Naive thymus-derived CD4-positive, alpha-beta T cell (primary cell): Measurements from ENCODE around the gene PDE8A. TPM values are rescaled to one million over a fixed set of nuclear protein-coding genes. Genes with fewer than 3 reads are reported as not detected.
"Not testable (repeated sequence)": the region's sequence is repeated elsewhere in the genome, so short reads cannot be mapped to it uniquely, and the experiment has no call there.

Source experiments
- ATAC-seq: fragments of 150-1000 bp; cut with Tn5 transposase; 2 replicates; pipeline ENCODE4 v1.10.0; 2021; ENCODE audit warnings: mild to moderate bottlenecking, moderate library complexity
- CTCF ChIA-PET: fragments of 350-600 bp; sonication (Branson Sonifier 250); formaldehyde crosslinking; loops from one replicate; lab custom pipeline; 2021; ENCODE audit warnings: antibody characterized with exemption; lab: Charles Lee
- POLR2A ChIA-PET: fragments of 350-600 bp; sonication (Branson Sonifier 250); formaldehyde crosslinking; loops from one replicate; lab custom pipeline; 2021; ENCODE audit warnings: antibody characterized with exemption, inconsistent platforms; lab: Charles Lee
- DNase-seq, 9 donors: peaks; one replicate each; pipeline versions ENCODE4 v3.0.0 to v3.0.0-alpha.2; 2020 to 2022; ENCODE audit warnings: mixed read lengths in 1 of 9
- H3K27ac ChIP-seq: one replicate; pipeline ENCODE4 v1.7.0; 2013; ENCODE audit warnings: mild to moderate bottlenecking, low read depth, low read length, moderate library complexity
- H3K27me3 ChIP-seq, 2 donors: one replicate each; pipeline ENCODE4 v1.7.0; 2013; ENCODE audit warnings: low read length in 2 of 2, mild to moderate bottlenecking in 2 of 2, moderate library complexity in 2 of 2; ENCODE audit not compliant: control insufficient read depth in 2 of 2, insufficient read depth in 2 of 2
- H3K36me3 ChIP-seq, 3 experiments: 1 replicate in 2 of 3; 2 replicates in 1 of 3; pipeline ENCODE4 v1.7.0; 2013; ENCODE audit warnings: low read length in 3 of 3, mild to moderate bottlenecking in 3 of 3, moderate library complexity in 1 of 3; ENCODE audit not compliant: insufficient read depth in 3 of 3, control insufficient read depth in 2 of 3
- H3K4me1 ChIP-seq, 2 donors: one replicate each; pipeline ENCODE4 v1.7.0; 2013; ENCODE audit warnings: low read length in 2 of 2, mild to moderate bottlenecking in 2 of 2, moderate library complexity in 1 of 2; ENCODE audit not compliant: control insufficient read depth in 2 of 2, insufficient read depth in 2 of 2
- H3K4me3 ChIP-seq: 2 replicates; pipeline ENCODE4 v1.7.0; 2013; ENCODE audit warnings: mild to moderate bottlenecking, low read length
- H3K9me3 ChIP-seq, 3 experiments: 1 replicate in 2 of 3; 2 replicates in 1 of 3; pipeline ENCODE4 v1.7.0; 2013; ENCODE audit warnings: low read length in 3 of 3; ENCODE audit not compliant: control insufficient read depth in 2 of 3
- H3K27ac Mint-ChIP-seq, 9 donors: one replicate each; pipeline ENCODE4 v1.8.0; 2020 to 2022; ENCODE audit warnings: mixed read lengths in 9 of 9, mild to moderate bottlenecking in 8 of 9, moderate library complexity in 5 of 9, inconsistent platforms in 2 of 9
- H3K27me3 Mint-ChIP-seq, 5 donors: one replicate each; pipeline ENCODE4 v1.8.0; 2021 to 2022; ENCODE audit warnings: mixed read lengths in 5 of 5, mild to moderate bottlenecking in 1 of 5
- H3K36me3 Mint-ChIP-seq, 5 donors: one replicate each; pipeline ENCODE4 v1.8.0; 2020 to 2022; ENCODE audit warnings: mixed read lengths in 5 of 5, mild to moderate bottlenecking in 3 of 5, inconsistent platforms in 1 of 5
- H3K4me1 Mint-ChIP-seq, 7 donors: one replicate each; pipeline ENCODE4 v1.8.0; 2020 to 2022; ENCODE audit warnings: mixed read lengths in 7 of 7, mild to moderate bottlenecking in 3 of 7, inconsistent platforms in 1 of 7
- H3K4me3 Mint-ChIP-seq, 10 donors: one replicate each; pipeline ENCODE4 v1.8.0; 2020 to 2022; ENCODE audit warnings: mild to moderate bottlenecking in 10 of 10, mixed read lengths in 10 of 10, moderate library complexity in 6 of 10, inconsistent platforms in 2 of 10
- H3K9me3 Mint-ChIP-seq, 11 donors: one replicate each; pipeline ENCODE4 v1.8.0; 2020 to 2022; ENCODE audit warnings: mixed read lengths in 11 of 11, mild to moderate bottlenecking in 4 of 11, inconsistent platforms in 1 of 11, moderate library complexity in 1 of 11
- intact Hi-C, 2 donors: fragments of 100-400 bp; cut with micrococcal nuclease; formaldehyde crosslinking; loops; one replicate each; pipeline ENCODE4 v1.15.1; 2023
- polyA plus RNA-seq, 2 donors: library from polyadenylated mRNA; unstranded; fragments of 300-500 nt; fragmentation: Illumina TruSeq; gene quantifications; one replicate each; pipeline ENCODE4 v1.2.3, GENCODE V29; 2021
- total RNA-seq, 6 experiments: library from RNA in 5 of 6; stranded (reverse) in 5 of 6; gene quantifications; 1 replicate in 5 of 6; 2 replicates in 1 of 6; pipeline ENCODE4 v1.2.3 and lab custom pipeline; 2021 to 2026

Gene PDE8A
- total and polyA plus RNA-seq, 7 experiments from 2014 or later = 1.7 to 43.3 (median 31.9) TPM

DNA sequence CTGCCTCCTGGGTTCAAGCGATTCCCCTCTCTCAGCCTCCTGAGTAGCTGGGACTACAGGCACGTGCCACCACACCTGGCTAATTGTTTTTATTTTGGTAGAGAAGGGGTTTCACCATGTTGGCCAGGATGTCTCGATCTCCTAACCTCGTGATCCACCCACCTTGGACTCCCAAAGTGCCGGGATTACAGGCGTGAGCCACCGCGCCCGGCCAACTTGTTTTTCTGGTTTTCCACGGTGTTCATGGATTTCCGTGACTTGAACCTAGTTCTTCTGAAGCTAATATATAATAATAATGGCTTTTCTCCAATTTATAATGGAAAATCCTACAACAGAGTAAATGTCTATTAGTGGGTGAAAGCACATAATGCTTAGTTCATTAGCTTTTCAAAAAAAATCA, 203.7 kb downstream of the PDE8A start:
- H3K4me1 ChIP-seq, H3K9me3 Mint-ChIP-seq, H3K4me3 Mint-ChIP-seq, H3K27ac ChIP-seq, H3K4me3 ChIP-seq, H3K36me3 ChIP-seq, H3K4me1 Mint-ChIP-seq, DNase-seq, CTCF ChIA-PET, H3K27ac Mint-ChIP-seq, H3K36me3 Mint-ChIP-seq, intact Hi-C loops, POLR2A ChIA-PET, H3K27me3 ChIP-seq, H3K9me3 ChIP-seq, ATAC-seq: not testable (repeated sequence)
- peaks cover 0 to 17% (median 0%) of the 10 kb centered on the region in 5 donors for H3K27me3 Mint-ChIP-seq

DNA sequence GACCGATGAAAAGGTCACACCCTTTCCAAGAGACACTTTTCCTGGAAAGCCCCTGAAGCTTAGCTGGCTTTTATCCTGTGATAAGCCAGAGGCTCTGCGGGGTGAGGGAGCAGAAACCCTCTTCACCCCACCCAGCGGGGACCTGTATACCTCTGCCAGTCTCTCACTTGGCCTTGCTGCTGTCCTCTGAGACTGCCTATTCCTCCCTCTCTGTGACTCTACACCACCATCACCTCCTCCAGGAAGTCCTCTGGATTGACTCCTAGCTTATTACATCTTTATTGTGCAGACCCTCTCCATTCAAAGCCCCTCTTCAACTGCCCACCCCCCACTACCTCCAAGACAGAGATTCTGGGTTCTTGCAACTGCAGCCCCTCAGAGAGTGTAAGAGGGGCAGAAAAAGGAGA, 206.5 kb downstream of the PDE8A start:
- H3K27ac Mint-ChIP-seq, ATAC-seq, H3K4me3 Mint-ChIP-seq, H3K27ac ChIP-seq, DNase-seq, H3K36me3 Mint-ChIP-seq, H3K9me3 Mint-ChIP-seq, CTCF ChIA-PET, POLR2A ChIA-PET, H3K36me3 ChIP-seq, H3K27me3 Mint-ChIP-seq, H3K27me3 ChIP-seq, intact Hi-C loops, H3K4me3 ChIP-seq, H3K9me3 ChIP-seq, H3K4me1 Mint-ChIP-seq, H3K4me1 ChIP-seq: not testable (repeated sequence)

Other genes with a start within 250 kb of the PDE8A start
- gene ZNF592, start 233.3 kb upstream of the PDE8A start, total RNA-seq = 10 to 100 TPM; 36.6 to 39.0 (median 37.6) TPM
- 10 to 100 TPM in 1 of 2 donors, 1 to 10 TPM in 1; 4.9 to 14.0 TPM for gene ZNF592, start 233.3 kb upstream of the PDE8A start, polyA plus RNA-seq
- under 1 TPM; 0.19 to 0.30 (median 0.20) TPM for gene ALPK3, start 164.5 kb upstream of the PDE8A start, total RNA-seq
- gene ALPK3, start 164.5 kb upstream of the PDE8A start, polyA plus RNA-seq = under 1 TPM in 1 of 2 donors, not detected in 1; 0.02 TPM
- gene SLC28A1, start 97.2 kb upstream of the PDE8A start, total RNA-seq = not detected
- not detected for gene SLC28A1, start 97.2 kb upstream of the PDE8A start, polyA plus RNA-seq